Neuronal stem cell (in vitro differentiated cells): ENCODE data around the gene ADPRHL1.

Experiments used
- DNase-seq: peaks from one replicate; pipeline ENCODE4 v3.0.0-alpha.2; 2013; ENCODE audit warnings: low spot score
- H2AFZ ChIP-seq: one replicate; pipeline ENCODE4 v1.6.1; 2013; ENCODE audit warnings: mild to moderate bottlenecking, low read length, inconsistent platforms
- H2AK5ac ChIP-seq: 2 replicates; pipeline ENCODE4 v1.6.1; 2013; ENCODE audit warnings: low read depth, mild to moderate bottlenecking, inconsistent platforms, low read length, moderate library complexity, mixed read lengths
- H2BK120ac ChIP-seq: 2 replicates; pipeline ENCODE4 v1.6.1; 2013; ENCODE audit warnings: low read depth, mild to moderate bottlenecking, inconsistent platforms, low read length, moderate library complexity, mixed read lengths
- H2BK12ac ChIP-seq: one replicate; pipeline ENCODE4 v1.6.1; 2013; ENCODE audit warnings: low read length, inconsistent platforms
- H2BK15ac ChIP-seq: 2 replicates; pipeline ENCODE4 v1.6.1; 2013; ENCODE audit warnings: mild to moderate bottlenecking, low read length, inconsistent platforms, mixed read lengths
- H2BK5ac ChIP-seq: one replicate; pipeline ENCODE4 v1.6.1; 2013; ENCODE audit warnings: inconsistent platforms, mild to moderate bottlenecking, low read length, moderate library complexity
- H3K14ac ChIP-seq: one replicate; pipeline ENCODE4 v1.6.1; 2013; ENCODE audit warnings: low read length, inconsistent platforms
- H3K18ac ChIP-seq: 2 replicates; pipeline ENCODE4 v1.6.1; 2013; ENCODE audit warnings: low read length, inconsistent platforms
- H3K23ac ChIP-seq: 2 replicates; pipeline ENCODE4 v1.6.1; 2013; ENCODE audit warnings: low read depth, mild to moderate bottlenecking, mixed read lengths, low read length, inconsistent platforms; ENCODE audit not compliant: poor library complexity
- H3K27ac ChIP-seq: replicated peaks from 3 replicates; pipeline ENCODE4 v1.5.1; 2013; ENCODE audit warnings: low read length, inconsistent platforms
- H3K27me3 ChIP-seq, 3 experiments: 2 replicates each; pipeline ENCODE4 v1.6.1; 2013; ENCODE audit warnings: low read length in 3 of 3, mild to moderate bottlenecking in 2 of 3, inconsistent platforms in 1 of 3, low read depth in 1 of 3, mixed read lengths in 1 of 3, moderate library complexity in 1 of 3; ENCODE audit not compliant: control insufficient read depth in 3 of 3, insufficient read depth in 3 of 3
- H3K36me3 ChIP-seq, 2 donors: replicated peaks in 1 of 2; 2 replicates each; pipeline ENCODE4 v1.6.1; 2013; ENCODE audit warnings: low read length in 2 of 2; ENCODE audit not compliant: control insufficient read depth in 2 of 2, insufficient read depth in 2 of 2
- H3K4ac ChIP-seq: 2 replicates; pipeline ENCODE4 v1.6.1; 2013; ENCODE audit warnings: inconsistent platforms, mild to moderate bottlenecking, low read length, moderate library complexity
- H3K4me1 ChIP-seq, 2 donors: 1 replicate in 1 of 2; 2 replicates in 1 of 2; pipeline ENCODE4 v1.6.1; 2013; ENCODE audit warnings: low read length in 2 of 2, low read depth in 1 of 2; ENCODE audit not compliant: control insufficient read depth in 2 of 2, insufficient read depth in 1 of 2
- H3K4me2 ChIP-seq: one replicate; pipeline ENCODE4 v1.6.1; 2013; ENCODE audit warnings: mild to moderate bottlenecking, low read length, inconsistent platforms; ENCODE audit not compliant: insufficient read depth, poor library complexity, severe bottlenecking
- H3K4me3 ChIP-seq, 2 donors: 2 replicates each; pipeline ENCODE4 v1.5.1; 2013; ENCODE audit warnings: low read length in 2 of 2, mild to moderate bottlenecking in 2 of 2, inconsistent platforms in 1 of 2, moderate library complexity in 1 of 2
- H3K79me1 ChIP-seq: one replicate; pipeline ENCODE4 v1.6.1; 2013; ENCODE audit warnings: low read depth, mild to moderate bottlenecking, inconsistent platforms, low read length, moderate library complexity
- H3K9ac ChIP-seq: one replicate; pipeline ENCODE4 v1.6.1; 2013; ENCODE audit warnings: mild to moderate bottlenecking, low read depth, low read length, inconsistent platforms; ENCODE audit not compliant: poor library complexity
- H3K9me3 ChIP-seq, 2 donors: replicated peaks in 1 of 2; 2 replicates each; pipeline versions ENCODE3 to v1.6.1; 2013; ENCODE audit warnings: low read length in 2 of 2, mild to moderate bottlenecking in 2 of 2, inconsistent platforms in 1 of 2, low read depth in 1 of 2, mixed read lengths in 1 of 2, moderate library complexity in 1 of 2; ENCODE audit not compliant: control insufficient read depth in 2 of 2, insufficient read depth in 1 of 2
- H4K8ac ChIP-seq: one replicate; pipeline ENCODE4 v1.6.1; 2013; ENCODE audit warnings: low read depth, mild to moderate bottlenecking, inconsistent platforms, low read length, moderate library complexity
- H4K91ac ChIP-seq: one replicate; pipeline ENCODE4 v1.6.1; 2013; ENCODE audit warnings: low read length, low read depth, mild to moderate bottlenecking, inconsistent platforms; ENCODE audit not compliant: poor library complexity
- WGBS, 2 donors: extraction: QIAGEN DNeasy Blood & Tissue Kit; methylation state at CpG; one replicate each; pipeline ENCODE4 v1.1.7; 2013; ENCODE audit warnings: missing lambda C conversion rate in 2 of 2, mixed read lengths in 1 of 2; ENCODE audit not compliant: insufficient read length in 2 of 2, insufficient replicate concordance in 1 of 2; ENCODE audit errors: extremely low coverage in 2 of 2; 5-methylcytosine and 5-hydroxymethylcytosine counted together

ADPRHL1 gene

DNA sequence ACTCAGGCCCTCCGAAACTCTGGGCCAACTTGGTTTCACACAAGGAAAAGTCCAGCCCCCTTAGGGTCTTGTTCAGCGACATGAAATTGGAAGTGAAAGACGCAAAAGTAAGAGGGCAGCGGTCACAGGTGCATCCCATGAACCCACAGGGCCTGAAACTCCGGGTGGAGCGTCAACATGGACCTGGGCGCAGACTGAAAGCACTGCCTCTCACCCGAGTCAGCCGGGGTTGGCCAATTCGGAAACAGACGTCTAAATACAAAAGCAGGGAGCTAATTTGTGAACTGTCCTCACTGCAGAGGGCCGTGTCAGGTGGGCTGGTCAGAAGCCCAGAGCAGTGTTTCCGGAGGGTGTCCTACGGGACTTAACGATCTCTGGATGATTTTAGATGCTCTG is 26.7 kb downstream of the ADPRHL1 start:
- Histone ChIP-seq H3K27me3 (no peaks in the 10 kb centered on the region), H3K23ac (no peak overlapping the region), H3K9ac (no peak overlapping the region), H3K79me1 (peaks cover 1% of the 10 kb centered on the region), H2BK12ac (no peak overlapping the region), H4K8ac (no peak overlapping the region), H2AK5ac (peak overlapping the region; percentile 88), H2BK15ac (peak overlapping the region; percentile 98), H3K4me3 (no peak overlapping the region), H3K4ac (peak overlapping the region; percentile 53), H3K9me3 (peaks cover 0 to 2% of the 10 kb centered on the region in 2 donors), H2BK5ac (peak overlapping the region; percentile 66), H3K4me2 (no peak overlapping the region), H3K18ac (peak overlapping the region; percentile 94), H3K36me3 (no peaks in the 10 kb centered on the region), H3K4me1 (peaks cover 5 to 10% of the 10 kb centered on the region in 2 donors), H4K91ac (no peak overlapping the region), H3K27ac (peak overlapping the region; percentile 35), H2AFZ (no peak overlapping the region), H2BK120ac (no peak overlapping the region), H3K14ac (peak overlapping the region; percentile 89)
- DNase-seq, result no peak
- WGBS, 2 donors, result no CpG with 5 or more reads among the region's 15 CpGs

DNA sequence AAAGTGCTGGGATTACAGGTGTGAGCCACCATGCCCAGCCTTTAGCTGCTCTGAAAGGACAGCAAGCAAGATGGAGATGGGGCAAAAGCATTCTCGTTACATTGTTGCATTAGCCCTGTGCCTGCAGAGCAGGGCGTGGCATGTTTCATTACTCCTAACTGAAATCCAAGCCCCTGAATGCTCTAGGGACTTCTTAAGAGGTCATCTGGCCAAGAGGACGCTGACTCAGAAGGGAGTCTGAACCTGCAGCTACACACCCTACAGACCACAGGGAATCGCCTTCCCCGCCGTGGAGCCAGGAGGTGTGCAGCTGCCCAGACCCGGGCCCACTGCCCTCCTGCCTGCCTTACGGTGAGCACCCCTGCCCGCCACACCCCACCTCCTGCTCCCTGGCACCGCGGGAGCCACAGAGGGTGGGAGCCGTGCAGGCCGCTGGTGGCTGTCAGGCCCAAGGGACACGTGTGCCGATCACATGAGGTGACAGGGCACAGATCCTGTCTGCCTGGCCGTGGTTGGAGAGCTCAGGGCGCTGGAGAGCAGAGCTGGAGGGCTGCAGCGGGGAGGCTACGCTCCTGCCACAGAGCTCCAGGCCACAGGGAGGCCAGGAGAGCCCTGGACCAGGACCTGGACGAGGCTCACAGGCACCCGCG is 27.2 kb downstream of the ADPRHL1 start:
- peaks cover 5 to 10% of the 10 kb centered on the region in 2 donors for H3K4me1 ChIP-seq
- no peak overlapping the region for H4K8ac ChIP-seq
- WGBS, 2 donors, result no CpG with 5 or more reads among the region's 22 CpGs
- peak overlapping the region; percentile 84 for H2BK12ac ChIP-seq
- H4K91ac ChIP-seq, result no peak overlapping the region
- peak overlapping the region; percentile 73 for H3K23ac ChIP-seq
- peaks cover 1% of the 10 kb centered on the region for H3K79me1 ChIP-seq
- peak overlapping the region; percentile 84 for H3K4ac ChIP-seq
- H3K18ac ChIP-seq, result peak overlapping the region; percentile 94
- no peak overlapping the region for H3K4me2 ChIP-seq
- no peaks in the 10 kb centered on the region for H3K36me3 ChIP-seq
- peak overlapping the region; percentile 88 for H2AK5ac ChIP-seq
- peaks cover 0 to 2% of the 10 kb centered on the region in 2 donors for H3K9me3 ChIP-seq
- DNase-seq, result no peak
- peak overlapping the region; percentile 98 for H2BK15ac ChIP-seq
- peak overlapping the region; percentile 66 for H2BK5ac ChIP-seq
- H2AFZ ChIP-seq, result no peak overlapping the region
- H3K27me3 ChIP-seq, result no peaks in the 10 kb centered on the region
- peak overlapping the region; percentile 60 for H3K9ac ChIP-seq
- peak overlapping the region; percentile 35 for H3K27ac ChIP-seq
- H3K14ac ChIP-seq, result peak overlapping the region; percentile 89
- peak overlapping the region; percentile 72 for H2BK120ac ChIP-seq
- no peak overlapping the region for H3K4me3 ChIP-seq

DNA sequence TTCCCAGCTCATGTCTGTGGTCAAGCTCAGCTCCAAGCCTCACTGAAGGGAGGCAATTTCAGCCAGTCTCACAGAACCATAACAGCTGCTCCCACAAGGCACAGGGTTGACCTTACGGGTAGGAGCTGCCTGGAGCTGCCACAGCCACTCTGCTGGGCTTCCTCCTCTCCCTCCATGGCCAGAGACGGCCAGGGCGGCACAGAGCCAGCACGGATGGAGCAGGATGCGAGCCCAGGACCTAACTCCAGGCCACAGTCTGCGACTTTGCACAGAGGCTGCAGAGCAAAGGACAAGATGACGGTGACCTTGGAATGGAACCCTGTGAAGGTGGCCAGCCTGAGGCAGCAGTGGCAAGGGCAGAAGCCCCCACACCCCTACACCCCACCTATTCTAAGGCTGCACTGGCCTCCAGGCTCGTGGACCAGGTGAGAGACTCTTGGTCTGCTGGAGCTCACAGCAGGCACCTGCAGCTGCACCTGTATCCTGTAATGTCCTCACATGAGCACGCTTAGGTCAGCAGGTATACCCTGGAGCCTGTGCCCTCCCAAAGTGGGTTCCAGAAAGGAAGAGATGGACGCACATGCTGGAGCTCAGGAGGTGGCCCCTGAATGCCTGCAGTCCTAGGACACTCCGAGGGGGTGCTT is 29.6 kb downstream of the ADPRHL1 start:
- H2BK5ac ChIP-seq, result no peak overlapping the region
- H3K4me2 ChIP-seq, result no peak overlapping the region
- peaks cover 5 to 10% of the 10 kb centered on the region in 2 donors for H3K4me1 ChIP-seq
- H3K4ac ChIP-seq, result no peak overlapping the region
- H4K8ac ChIP-seq, result no peak overlapping the region
- peak overlapping the region; percentile 58 for H3K23ac ChIP-seq
- H2AK5ac ChIP-seq, result no peak overlapping the region
- H3K9ac ChIP-seq, result no peak overlapping the region
- no peaks in the 10 kb centered on the region for H3K9me3 ChIP-seq
- peak overlapping the region in 1 of 2 donors; percentile 63 for H3K4me3 ChIP-seq
- H3K79me1 ChIP-seq, result peaks cover 1% of the 10 kb centered on the region
- H3K14ac ChIP-seq, result peak overlapping the region; percentile 27
- no CpG with 5 or more reads among the region's 11 CpGs for WGBS, 2 donors
- no peak overlapping the region for H2BK15ac ChIP-seq
- H4K91ac ChIP-seq, result no peak overlapping the region
- no peak overlapping the region for H3K27ac ChIP-seq
- H2BK12ac ChIP-seq, result no peak overlapping the region
- H3K36me3 ChIP-seq, result no peaks in the 10 kb centered on the region
- H2AFZ ChIP-seq, result no peak overlapping the region
- no peak for DNase-seq
- H3K27me3 ChIP-seq, result no peaks in the 10 kb centered on the region
- no peak overlapping the region for H2BK120ac ChIP-seq
- peak overlapping the region; percentile 71 for H3K18ac ChIP-seq

DNA sequence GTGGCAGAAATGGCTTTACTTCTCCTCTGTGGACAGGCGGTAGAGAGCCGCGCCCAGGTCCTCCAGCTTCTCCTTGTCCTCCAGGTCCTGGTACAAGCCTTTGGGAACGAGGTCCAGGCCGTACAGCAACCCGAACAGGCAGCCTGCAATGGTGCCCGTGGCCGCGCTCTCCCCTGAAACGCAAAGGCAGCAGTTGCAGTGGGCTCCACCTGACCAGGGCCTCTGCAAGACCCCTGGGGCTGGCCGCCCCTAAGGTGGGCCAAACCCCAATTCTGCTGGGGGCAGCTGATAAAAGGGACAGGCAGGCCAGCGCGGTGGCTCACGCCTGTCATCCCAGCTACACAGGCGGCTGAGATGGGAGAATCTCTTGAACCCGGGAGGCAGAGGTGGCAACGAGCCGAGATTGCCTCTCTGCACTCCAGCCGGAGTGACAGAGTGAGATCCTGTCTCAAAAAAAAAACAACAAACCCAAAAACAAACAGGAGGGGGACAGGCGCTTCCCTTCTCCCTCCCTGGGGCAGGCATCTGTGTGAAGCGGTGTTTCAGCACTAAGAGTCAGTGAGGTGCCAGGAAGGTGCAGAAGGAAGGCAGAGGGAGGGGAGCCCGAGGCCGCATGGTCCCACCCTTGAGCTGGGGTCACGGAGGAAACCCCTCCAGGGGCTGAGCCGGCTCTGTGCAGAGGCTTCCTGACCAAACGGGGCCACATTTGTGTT is 30.3 kb downstream of the ADPRHL1 start:
- no peak overlapping the region for H3K4me2 ChIP-seq
- no peak overlapping the region for H4K8ac ChIP-seq
- no peak overlapping the region for H3K4me3 ChIP-seq
- no peak overlapping the region for H4K91ac ChIP-seq
- H3K27me3 ChIP-seq, result no peaks in the 10 kb centered on the region
- no peaks in the 10 kb centered on the region for H3K36me3 ChIP-seq
- no peak overlapping the region for H3K4ac ChIP-seq
- H3K27ac ChIP-seq, result no peak overlapping the region
- H2BK15ac ChIP-seq, result no peak overlapping the region
- no peak overlapping the region for H2AFZ ChIP-seq
- no peaks in the 10 kb centered on the region for H3K9me3 ChIP-seq
- H2BK12ac ChIP-seq, result peak overlapping the region; percentile 22
- no peak for DNase-seq
- no peak overlapping the region for H2BK5ac ChIP-seq
- H3K9ac ChIP-seq, result no peak overlapping the region
- peak overlapping the region; percentile 58 for H3K23ac ChIP-seq
- no peak overlapping the region for H2BK120ac ChIP-seq
- H3K18ac ChIP-seq, result peak overlapping the region; percentile 71
- WGBS, 2 donors, result no CpG with 5 or more reads among the region's 26 CpGs
- H3K4me1 ChIP-seq, result peaks cover 5 to 10% of the 10 kb centered on the region in 2 donors
- H3K79me1 ChIP-seq, result peaks cover 1% of the 10 kb centered on the region
- peak overlapping the region; percentile 2 for H3K14ac ChIP-seq
- no peak overlapping the region for H2AK5ac ChIP-seq
